ENCODE data around the gene CTSO.

GRCh38 chr4:155974476-155974749, 20.7 kb upstream of the CTSO start:
- TF ChIP-seq CTCF (conservative IDR thresholded peaks at IDR 0.05 in 1 of 2, IDR thresholded peaks at IDR 0.05 in 1 of 2; ENCODE audit: extremely low read depth in 1 of 2, insufficient read depth in 1 of 2, low read depth in 1 of 2, low read length in 2 of 2): no peak
- no peak for TF ChIP-seq EZH2 (IDR thresholded peaks at IDR 0.05; ENCODE audit: borderline replicate concordance, low read length)
